ENCODE measurements around the gene TCN1. TPM values are rescaled to one million over a fixed set of nuclear protein-coding genes. Genes with fewer than 3 reads are reported as not detected.
"Not testable (repeated sequence)": the region's sequence is repeated elsewhere in the genome, so short reads cannot be mapped to it uniquely, and the experiment has no call there.

TCN1 gene
- total RNA-seq, 2 donors from 2014 or later: 1.0 to 8.1 TPM

DNA sequence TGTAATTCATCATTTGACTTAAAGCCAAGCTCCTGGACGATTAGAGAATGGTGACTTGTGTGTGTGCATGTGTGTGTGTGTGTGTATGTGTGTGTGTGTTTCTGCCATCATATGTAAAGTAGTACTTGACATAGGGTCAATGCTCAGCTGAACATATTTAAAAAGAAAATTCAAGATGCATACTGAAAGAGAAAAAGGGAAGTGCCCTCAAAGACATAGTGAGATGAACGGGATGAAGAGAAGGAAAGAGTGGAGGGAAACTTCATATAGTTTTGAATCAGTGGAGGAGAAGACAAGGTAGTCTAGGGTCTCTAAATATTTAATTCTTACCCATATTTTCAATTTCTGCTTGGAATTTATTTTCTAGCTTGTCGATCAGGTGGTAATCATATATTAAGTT is 4.0 kb downstream of the TCN1 start:
- WGBS: 77% methylated on average over 3 of the region's 3 CpGs
- H3K27ac ChIP-seq: no peak overlapping the region
- no peaks in the 10 kb centered on the region for H3K36me3 ChIP-seq
- H3K4me1 ChIP-seq (replicated peaks): no peaks in the 10 kb centered on the region
- H3K27me3 ChIP-seq (replicated peaks; ENCODE audit: insufficient read depth): no peaks in the 10 kb centered on the region
- no peaks in the 10 kb centered on the region for H3K9me3 ChIP-seq
- intact Hi-C loops (cut with DNase I): no loop called here
- H3K4me3 ChIP-seq: no peak overlapping the region
- no peak for DNase-seq (ENCODE audit: low spot score)
- TF ChIP-seq POLR2A (IDR thresholded peaks at IDR 0.05) (no peak), POLR2AphosphoS5 (IDR thresholded peaks at IDR 0.05) (no peak)
- TF ChIP-seq, protein P1, sequence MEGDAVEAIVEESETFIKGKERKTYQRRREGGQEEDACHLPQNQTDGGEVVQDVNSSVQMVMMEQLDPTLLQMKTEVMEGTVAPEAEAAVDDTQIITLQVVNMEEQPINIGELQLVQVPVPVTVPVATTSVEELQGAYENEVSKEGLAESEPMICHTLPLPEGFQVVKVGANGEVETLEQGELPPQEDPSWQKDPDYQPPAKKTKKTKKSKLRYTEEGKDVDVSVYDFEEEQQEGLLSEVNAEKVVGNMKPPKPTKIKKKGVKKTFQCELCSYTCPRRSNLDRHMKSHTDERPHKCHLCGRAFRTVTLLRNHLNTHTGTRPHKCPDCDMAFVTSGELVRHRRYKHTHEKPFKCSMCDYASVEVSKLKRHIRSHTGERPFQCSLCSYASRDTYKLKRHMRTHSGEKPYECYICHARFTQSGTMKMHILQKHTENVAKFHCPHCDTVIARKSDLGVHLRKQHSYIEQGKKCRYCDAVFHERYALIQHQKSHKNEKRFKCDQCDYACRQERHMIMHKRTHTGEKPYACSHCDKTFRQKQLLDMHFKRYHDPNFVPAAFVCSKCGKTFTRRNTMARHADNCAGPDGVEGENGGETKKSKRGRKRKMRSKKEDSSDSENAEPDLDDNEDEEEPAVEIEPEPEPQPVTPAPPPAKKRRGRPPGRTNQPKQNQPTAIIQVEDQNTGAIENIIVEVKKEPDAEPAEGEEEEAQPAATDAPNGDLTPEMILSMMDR (IDR thresholded peaks at IDR 0.05): no peak

GRCh38 chr11:59859673-59860072 is 6.6 kb downstream of the TCN1 start:
- H3K27me3 ChIP-seq (replicated peaks; ENCODE audit: insufficient read depth): no peaks in the 10 kb centered on the region
- no peak overlapping the region for H3K4me3 ChIP-seq
- no peaks in the 10 kb centered on the region for H3K9me3 ChIP-seq
- no peaks in the 10 kb centered on the region for H3K36me3 ChIP-seq
- no peak for DNase-seq (ENCODE audit: low spot score)
- H3K27ac ChIP-seq: no peak overlapping the region
- TF ChIP-seq, protein P1 (IDR thresholded peaks at IDR 0.05): no peak
- no peak for TF ChIP-seq POLR2AphosphoS5 (IDR thresholded peaks at IDR 0.05)
- no peak for TF ChIP-seq POLR2A (IDR thresholded peaks at IDR 0.05)
- no peaks in the 10 kb centered on the region for H3K4me1 ChIP-seq (replicated peaks)
- intact Hi-C loops (cut with DNase I): loop anchor here (10.0 kb wide), 1 partner anchor 55 kb away; no protein-coding TSS in a partner anchor

DNA sequence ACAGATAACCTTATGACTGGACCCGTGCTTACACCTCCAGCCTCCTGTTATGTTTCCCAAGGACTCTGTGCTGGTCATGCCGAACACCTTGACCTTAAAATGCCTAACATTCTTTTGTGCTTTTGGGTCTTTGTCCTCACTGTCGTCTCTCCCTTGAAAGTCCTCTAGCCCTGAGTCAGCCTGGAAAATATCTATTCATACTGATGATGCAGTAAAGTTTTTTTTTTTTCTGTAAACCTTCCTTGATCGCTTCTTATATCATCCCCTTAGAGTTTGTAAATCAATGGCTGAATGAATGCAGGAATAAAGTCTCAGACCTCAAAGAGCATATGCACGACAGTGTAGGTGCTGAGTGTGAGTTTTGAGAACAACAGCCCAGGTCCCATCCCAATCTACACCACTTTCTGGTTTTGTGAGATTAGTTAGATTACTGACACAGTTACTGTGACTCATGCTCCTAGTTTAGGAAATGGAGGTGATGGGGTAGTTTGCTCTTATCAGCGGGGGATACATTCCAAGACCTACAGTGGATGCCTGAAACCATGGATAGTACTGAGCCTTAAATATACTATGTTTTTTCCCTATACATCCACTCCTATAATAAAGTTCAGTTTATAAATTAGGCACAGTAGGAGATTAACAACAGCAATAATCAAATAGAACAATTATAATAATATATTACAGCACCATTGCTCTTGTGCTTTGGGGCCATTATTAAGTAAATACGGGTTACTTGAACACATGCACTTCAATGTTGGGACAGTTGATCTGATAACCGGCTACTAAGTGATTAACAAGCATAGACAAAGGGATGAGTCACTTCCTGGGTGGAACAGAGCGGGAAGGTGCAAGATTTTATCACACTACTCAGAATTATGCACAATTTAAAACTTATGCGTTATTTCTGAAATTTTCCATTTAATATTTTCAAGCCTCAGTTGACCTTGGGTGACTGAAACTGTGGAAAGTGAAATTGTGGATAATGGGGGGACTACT is 8.6 kb downstream of the TCN1 start:
- H3K4me1 ChIP-seq (replicated peaks): no peaks in the 10 kb centered on the region
- H3K36me3 ChIP-seq: no peaks in the 10 kb centered on the region
- 58% methylated on average over 10 of the region's 10 CpGs for WGBS
- no peaks in the 10 kb centered on the region for H3K27me3 ChIP-seq (replicated peaks; ENCODE audit: insufficient read depth)
- no peak for DNase-seq (ENCODE audit: low spot score)
- intact Hi-C loops (cut with DNase I): loop anchor here (10.0 kb wide), 1 partner anchor 57 kb away; no protein-coding TSS in a partner anchor
- H3K9me3 ChIP-seq: no peaks in the 10 kb centered on the region
- TF ChIP-seq POLR2AphosphoS5 (IDR thresholded peaks at IDR 0.05) (no peak), POLR2A (IDR thresholded peaks at IDR 0.05) (no peak)
- TF ChIP-seq, protein P1 (IDR thresholded peaks at IDR 0.05): no peak
- H3K4me3 ChIP-seq: no peak overlapping the region
- no peak overlapping the region for H3K27ac ChIP-seq

- Histone ChIP-seq H3K4me1 (replicated peaks) (no peaks in the 10 kb centered on the region), H3K4me3 (no peak overlapping the region), H3K36me3 (no peaks in the 10 kb centered on the region), H3K9me3 (no peaks in the 10 kb centered on the region), H3K27ac (no peak overlapping the region), H3K27me3 (replicated peaks; ENCODE audit: insufficient read depth) (no peaks in the 10 kb centered on the region)
- no peak for DNase-seq (ENCODE audit: low spot score)
- TF ChIP-seq POLR2AphosphoS5 (IDR thresholded peaks at IDR 0.05) (no peak), POLR2A (IDR thresholded peaks at IDR 0.05) (no peak)
- TF ChIP-seq, protein P1 (IDR thresholded peaks at IDR 0.05): no peak
- 47% methylated on average over 2 of the region's 2 CpGs for WGBS
- intact Hi-C loops (cut with DNase I): loop anchor here (10.0 kb wide), 1 partner anchor 60 kb away; no protein-coding TSS in a partner anchor
Measured at GRCh38 chr11:59854871-59855270, 11.4 kb downstream of the TCN1 start.

DNA sequence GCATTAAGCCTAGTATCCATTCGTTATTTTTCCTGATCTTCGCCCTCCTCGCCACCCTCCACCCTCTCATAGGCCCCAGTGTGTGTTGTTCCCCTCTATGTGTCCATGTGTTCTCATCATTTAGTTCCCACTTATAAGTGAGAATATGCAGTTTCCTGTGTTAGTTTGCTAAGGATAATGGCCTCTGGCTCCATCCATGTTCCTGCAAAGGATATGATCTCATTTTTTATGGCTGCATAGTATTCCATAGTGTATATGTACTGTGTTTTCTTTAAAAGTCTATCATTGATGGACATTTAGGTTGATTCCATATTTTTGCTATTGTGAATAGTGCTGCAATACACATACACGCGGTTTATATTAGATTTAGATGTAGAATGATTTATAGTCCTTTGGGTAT is 14.9 kb downstream of the TCN1 start:
- H3K27ac ChIP-seq; H3K9me3 ChIP-seq; H3K27me3 ChIP-seq (replicated peaks; ENCODE audit: insufficient read depth); H3K4me3 ChIP-seq; H3K36me3 ChIP-seq; H3K4me1 ChIP-seq (replicated peaks); DNase-seq (ENCODE audit: low spot score): not testable (repeated sequence)
- 93% methylated on average over 5 of the region's 5 CpGs for WGBS
- intact Hi-C loops (cut with DNase I): loop anchor here (10.0 kb wide), 1 partner anchor 63 kb away; no protein-coding TSS in a partner anchor

- H3K36me3 ChIP-seq; DNase-seq (ENCODE audit: low spot score); H3K9me3 ChIP-seq; H3K4me1 ChIP-seq (replicated peaks); intact Hi-C loops (cut with DNase I); H3K27me3 ChIP-seq (replicated peaks; ENCODE audit: insufficient read depth); H3K27ac ChIP-seq; H3K4me3 ChIP-seq: not testable (repeated sequence)
- WGBS: 93% methylated on average over 2 of the region's 2 CpGs
Measured at GRCh38 chr11:59849551-59849950, 16.7 kb downstream of the TCN1 start.

Data from prostate gland (tissue), 2 donors.